Endodermal cell (in vitro differentiated cells): Measurements from ENCODE around the gene LTBP2. TPM values are rescaled to one million over a fixed set of nuclear protein-coding genes. Genes with fewer than 3 reads are reported as not detected.
A peak's percentile ranks its signal among the peaks of the same experiment; 100 is the strongest.

Source experiments
- DNase-seq: peaks from one replicate; pipeline ENCODE4 v3.0.0-alpha.2; 2017
- H3K27ac ChIP-seq: 2 replicates; pipeline ENCODE4 v1.5.1; 2013; ENCODE audit warnings: mild to moderate bottlenecking, low read depth, low read length, moderate library complexity
- H3K27me3 ChIP-seq: 2 replicates; pipeline ENCODE4 v1.6.1; 2013; ENCODE audit warnings: mild to moderate bottlenecking, low read length, moderate library complexity; ENCODE audit not compliant: insufficient read depth, control insufficient read depth, poor library complexity, severe bottlenecking
- H3K36me3 ChIP-seq: 2 replicates; pipeline ENCODE4 v1.7.0; 2013; ENCODE audit warnings: mild to moderate bottlenecking, low read length, moderate library complexity; ENCODE audit not compliant: control insufficient read depth, insufficient read depth
- H3K4me1 ChIP-seq: one replicate; pipeline ENCODE4 v1.7.0; 2013; ENCODE audit warnings: low read length; ENCODE audit not compliant: control insufficient read depth, insufficient read depth
- H3K4me3 ChIP-seq: 2 replicates; pipeline ENCODE4 v1.5.1; 2013; ENCODE audit warnings: mild to moderate bottlenecking, low read length, moderate library complexity
- H3K9ac ChIP-seq: 2 replicates; pipeline ENCODE4 v1.6.1; 2013; ENCODE audit warnings: mild to moderate bottlenecking, low read length, moderate library complexity; ENCODE audit not compliant: poor library complexity, severe bottlenecking; ENCODE audit errors: extremely low read depth
- H3K9me3 ChIP-seq: 2 replicates; pipeline ENCODE4 v1.6.1; 2013; ENCODE audit warnings: mild to moderate bottlenecking, low read length, moderate library complexity; ENCODE audit not compliant: control insufficient read depth
- H3K27ac Mint-ChIP-seq: 2 replicates; pipeline ENCODE4 v1.8.0; 2020; ENCODE audit warnings: mixed read lengths
- H3K27me3 Mint-ChIP-seq: 2 replicates; pipeline ENCODE4 v1.8.0; 2021; ENCODE audit warnings: mild to moderate bottlenecking, mixed read lengths; ENCODE audit not compliant: insufficient read depth
- H3K36me3 Mint-ChIP-seq: 2 replicates; pipeline ENCODE4 v1.8.0; 2020; ENCODE audit warnings: low read depth, mixed read lengths
- H3K4me1 Mint-ChIP-seq: 2 replicates; pipeline ENCODE4 v1.8.0; 2020; ENCODE audit warnings: mixed read lengths
- H3K4me3 Mint-ChIP-seq: 2 replicates; pipeline ENCODE4 v1.8.0; 2020; ENCODE audit warnings: mild to moderate bottlenecking, moderate library complexity, mixed read lengths
- H3K9me3 Mint-ChIP-seq: 2 replicates; pipeline ENCODE4 v1.8.0; 2020; ENCODE audit warnings: mild to moderate bottlenecking, mixed read lengths
- WGBS, 2 experiments: methylation state at CpG; one replicate each; pipeline versions ENCODE4 v1.1.5 to v1.1.7; 2013; ENCODE audit warnings: missing lambda C conversion rate in 2 of 2, mixed read lengths in 1 of 2; ENCODE audit not compliant: insufficient coverage in 1 of 2, insufficient read length in 1 of 2; 5-methylcytosine and 5-hydroxymethylcytosine counted together
- total RNA-seq, 2 donors: library from RNA; stranded (reverse); fragmentation: NEBNext Ultra II Directional in 1 of 2; extraction: Animal tissue kit (Norgen Biotek cat#: 25700) in 1 of 2; gene quantifications; 2 replicates in 1 of 2; 3 replicates in 1 of 2; pipeline ENCODE4 v1.2.1, GENCODE V29; 2021
- TF ChIP-seq, protein P1 (sequence below): fragments of 200-600 bp; sonication (generic); conservative IDR thresholded peaks from 2 replicates; pipeline ENCODE4 v1.5.0; 2021; ENCODE audit warnings: antibody characterized with exemption, mild to moderate bottlenecking

LTBP2 gene
- total RNA-seq, 2 donors from 2014 or later: 1.7 to 2.9 TPM

DNA sequence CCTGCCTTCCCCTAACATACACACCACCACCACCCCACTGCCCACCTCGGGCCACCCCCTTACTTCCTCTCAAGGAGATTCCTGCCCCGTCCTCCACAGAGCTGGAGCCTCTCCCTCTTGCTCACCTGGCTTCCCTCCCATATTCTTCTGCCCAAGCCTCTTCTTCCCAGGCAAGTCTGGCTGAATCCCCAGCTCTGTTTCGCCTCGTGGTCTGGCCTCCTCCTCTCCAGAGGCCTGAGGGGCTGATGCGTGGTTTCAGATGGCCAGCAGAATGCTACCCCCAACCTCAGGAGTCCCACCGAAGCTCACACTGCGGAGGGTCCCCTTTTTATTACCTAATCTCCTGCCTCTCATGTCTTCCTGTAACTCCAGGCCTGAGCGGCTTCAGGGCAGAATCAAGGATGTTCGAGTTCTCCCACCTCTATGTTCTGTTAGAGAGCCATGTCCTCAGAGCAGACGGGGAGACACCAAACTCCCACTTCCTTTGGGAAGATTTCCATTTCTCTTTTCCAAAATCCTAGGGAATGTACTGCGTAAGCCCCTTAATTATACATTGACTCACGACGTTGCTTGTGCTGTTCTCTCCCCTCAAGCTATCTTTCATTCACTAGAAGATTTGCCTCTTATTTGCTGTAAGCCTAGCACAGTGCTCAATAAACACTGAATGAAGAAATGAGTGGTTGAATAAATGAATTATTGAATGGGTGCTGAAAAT is 33.9 kb upstream of the LTBP2 start:
- Mint-ChIP-seq H3K36me3 (no peaks in the 10 kb centered on the region), H3K4me3 (no peak overlapping the region), H3K4me1 (peaks cover 3% of the 10 kb centered on the region), H3K27me3 (no peaks in the 10 kb centered on the region), H3K27ac (peak overlapping the region; percentile 64), H3K9me3 (no peaks in the 10 kb centered on the region)
- Histone ChIP-seq H3K4me3 (no peak overlapping the region), H3K9ac (no peak overlapping the region), H3K4me1 (peaks cover 3% of the 10 kb centered on the region), H3K9me3 (no peaks in the 10 kb centered on the region), H3K36me3 (no peaks in the 10 kb centered on the region), H3K27ac (no peak overlapping the region), H3K27me3 (no peaks in the 10 kb centered on the region)
- DNase-seq: no peak
- TF ChIP-seq, protein P1, sequence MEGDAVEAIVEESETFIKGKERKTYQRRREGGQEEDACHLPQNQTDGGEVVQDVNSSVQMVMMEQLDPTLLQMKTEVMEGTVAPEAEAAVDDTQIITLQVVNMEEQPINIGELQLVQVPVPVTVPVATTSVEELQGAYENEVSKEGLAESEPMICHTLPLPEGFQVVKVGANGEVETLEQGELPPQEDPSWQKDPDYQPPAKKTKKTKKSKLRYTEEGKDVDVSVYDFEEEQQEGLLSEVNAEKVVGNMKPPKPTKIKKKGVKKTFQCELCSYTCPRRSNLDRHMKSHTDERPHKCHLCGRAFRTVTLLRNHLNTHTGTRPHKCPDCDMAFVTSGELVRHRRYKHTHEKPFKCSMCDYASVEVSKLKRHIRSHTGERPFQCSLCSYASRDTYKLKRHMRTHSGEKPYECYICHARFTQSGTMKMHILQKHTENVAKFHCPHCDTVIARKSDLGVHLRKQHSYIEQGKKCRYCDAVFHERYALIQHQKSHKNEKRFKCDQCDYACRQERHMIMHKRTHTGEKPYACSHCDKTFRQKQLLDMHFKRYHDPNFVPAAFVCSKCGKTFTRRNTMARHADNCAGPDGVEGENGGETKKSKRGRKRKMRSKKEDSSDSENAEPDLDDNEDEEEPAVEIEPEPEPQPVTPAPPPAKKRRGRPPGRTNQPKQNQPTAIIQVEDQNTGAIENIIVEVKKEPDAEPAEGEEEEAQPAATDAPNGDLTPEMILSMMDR: no peak
- 93% methylated on average over 13 of the region's 13 CpGs for WGBS, 2 experiments

- no peak for DNase-seq
- Mint-ChIP-seq H3K9me3 (no peaks in the 10 kb centered on the region), H3K4me1 (peaks cover 3% of the 10 kb centered on the region), H3K36me3 (no peaks in the 10 kb centered on the region), H3K27ac (no peak overlapping the region), H3K4me3 (no peak overlapping the region), H3K27me3 (no peaks in the 10 kb centered on the region)
- TF ChIP-seq, protein P1: no peak
- Histone ChIP-seq H3K27ac (no peak overlapping the region), H3K9me3 (no peaks in the 10 kb centered on the region), H3K27me3 (no peaks in the 10 kb centered on the region), H3K4me1 (peaks cover 3% of the 10 kb centered on the region), H3K36me3 (no peaks in the 10 kb centered on the region), H3K4me3 (no peak overlapping the region), H3K9ac (no peak overlapping the region)
- 88 to 100% methylated on average over 2 to 5 of the region's 5 CpGs for WGBS, 2 experiments
These were observed 33.2 kb upstream of the LTBP2 start for GRCh38 chr14:74645244-74645643.

GRCh38 chr14:74641601-74642391 is 29.8 kb upstream of the LTBP2 start:
- DNase-seq: no peak
- Mint-ChIP-seq H3K9me3 (no peaks in the 10 kb centered on the region), H3K4me3 (no peak overlapping the region), H3K27ac (no peak overlapping the region), H3K4me1 (peaks cover 15% of the 10 kb centered on the region), H3K27me3 (no peaks in the 10 kb centered on the region), H3K36me3 (no peaks in the 10 kb centered on the region)
- Histone ChIP-seq H3K27me3 (no peaks in the 10 kb centered on the region), H3K9me3 (no peaks in the 10 kb centered on the region), H3K4me3 (no peak overlapping the region), H3K36me3 (no peaks in the 10 kb centered on the region), H3K4me1 (peaks cover 8% of the 10 kb centered on the region), H3K27ac (no peak overlapping the region), H3K9ac (no peak overlapping the region)
- TF ChIP-seq, protein P1: no peak
- WGBS, 2 experiments: 93 to 94% methylated on average over 11 to 12 of the region's 12 CpGs
